Measurements from ENCODE around the gene CTRL.

The CTRL gene

DNA sequence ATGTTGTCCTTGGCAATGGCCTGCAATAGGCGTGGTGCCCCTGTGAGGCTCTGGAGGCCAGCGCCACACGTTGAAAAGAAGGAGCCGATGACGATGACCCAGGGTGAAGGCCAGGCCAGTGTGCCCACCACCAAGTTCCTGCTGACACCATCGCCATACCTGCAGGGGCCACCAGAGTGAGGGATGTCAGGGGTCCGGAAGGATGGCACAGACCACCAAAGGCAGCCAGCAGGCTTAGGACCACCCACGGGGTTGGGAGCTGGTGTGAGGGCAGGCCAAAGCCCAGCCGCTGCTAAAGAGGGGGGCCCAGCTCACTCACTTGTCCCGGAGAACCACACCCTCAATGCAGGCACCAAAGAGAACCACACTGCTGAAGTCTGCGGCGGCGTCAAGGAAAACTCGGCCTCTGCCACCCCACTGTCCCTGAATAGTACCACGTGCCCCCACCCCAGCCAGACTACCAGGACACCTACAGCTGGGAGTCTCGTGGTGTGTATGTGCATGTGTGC lies 18.7 kb upstream of the CTRL start:
- Histone ChIP-seq H3K36me3 (ENCODE audit: insufficient read depth, low read length) (peaks cover 43% of the 10 kb centered on the region), H3K4me1 (ENCODE audit: insufficient read depth, low read length) (no peaks in the 10 kb centered on the region), H3K9ac (ENCODE audit: low read depth, low read length) (no peak overlapping the region), H3K9me3 (ENCODE audit: control insufficient read depth, insufficient read depth, low read length) (no peaks in the 10 kb centered on the region)

- H3K36me3 ChIP-seq (ENCODE audit: insufficient read depth, low read length): peaks cover 38% of the 10 kb centered on the region
- H3K4me1 ChIP-seq (ENCODE audit: insufficient read depth, low read length): no peaks in the 10 kb centered on the region
- H3K9me3 ChIP-seq (ENCODE audit: control insufficient read depth, insufficient read depth, low read length): no peaks in the 10 kb centered on the region
- no peak overlapping the region for H3K9ac ChIP-seq (ENCODE audit: low read depth, low read length)
Measured at GRCh38 chr16:67949645-67950044, 18.0 kb upstream of the CTRL start.

DNA sequence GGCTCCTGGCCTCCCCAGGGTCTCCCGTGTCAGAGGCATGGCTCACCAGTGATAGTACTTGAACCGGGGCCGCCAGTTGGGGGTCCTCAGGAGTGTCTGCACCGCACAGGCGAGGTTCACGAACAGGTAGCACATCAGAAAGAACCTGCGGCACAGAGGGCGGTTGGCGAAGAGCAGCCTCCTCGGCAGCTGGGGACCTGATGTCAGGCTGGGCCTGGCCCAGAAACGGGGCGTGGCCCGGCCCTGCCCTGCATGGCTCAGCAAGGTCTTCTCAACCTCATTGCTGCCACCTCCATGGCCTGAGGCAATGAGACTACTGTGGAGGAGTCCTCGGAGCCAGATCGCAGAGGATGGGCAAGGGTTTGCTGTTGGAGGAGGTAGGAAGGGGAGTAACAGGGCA lies 16.4 kb upstream of the CTRL start:
- H3K4me1 ChIP-seq (ENCODE audit: insufficient read depth, low read length): no peaks in the 10 kb centered on the region
- no peaks in the 10 kb centered on the region for H3K9me3 ChIP-seq (ENCODE audit: control insufficient read depth, insufficient read depth, low read length)
- H3K9ac ChIP-seq (ENCODE audit: low read depth, low read length): no peak overlapping the region
- peaks cover 34% of the 10 kb centered on the region for H3K36me3 ChIP-seq (ENCODE audit: insufficient read depth, low read length)

- Histone ChIP-seq H3K9ac (ENCODE audit: low read depth, low read length) (no peak overlapping the region), H3K36me3 (ENCODE audit: insufficient read depth, low read length) (peaks cover 32% of the 10 kb centered on the region), H3K9me3 (ENCODE audit: control insufficient read depth, insufficient read depth, low read length) (no peaks in the 10 kb centered on the region), H3K4me1 (ENCODE audit: insufficient read depth, low read length) (no peaks in the 10 kb centered on the region)
Measured at GRCh38 chr16:67946966-67947558, 15.4 kb upstream of the CTRL start.

DNA sequence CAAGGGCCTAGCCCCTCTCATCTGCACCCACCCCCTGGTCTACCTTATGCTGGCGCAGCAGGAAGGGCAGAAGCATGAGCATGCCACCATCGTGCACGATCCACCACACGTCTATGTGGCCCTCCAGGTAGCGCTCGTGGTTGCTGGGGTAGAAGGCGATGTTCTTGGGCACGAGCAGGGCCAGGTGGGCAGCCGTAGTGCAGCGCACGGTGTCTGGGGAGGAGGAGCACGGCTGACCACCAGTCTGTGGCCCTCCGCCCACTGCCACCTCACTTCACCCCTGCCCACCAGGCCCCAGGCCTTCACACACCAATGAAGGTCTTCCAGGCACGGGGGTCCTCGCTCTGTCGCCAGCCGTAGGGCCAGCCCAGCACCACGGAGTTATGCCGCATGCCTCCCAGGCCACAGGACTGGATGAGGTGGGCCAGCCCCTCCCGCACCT lies 14.5 kb upstream of the CTRL start:
- H3K36me3 ChIP-seq (ENCODE audit: insufficient read depth, low read length): peaks cover 32% of the 10 kb centered on the region
- H3K9me3 ChIP-seq (ENCODE audit: control insufficient read depth, insufficient read depth, low read length): no peaks in the 10 kb centered on the region
- no peak overlapping the region for H3K9ac ChIP-seq (ENCODE audit: low read depth, low read length)
- H3K4me1 ChIP-seq (ENCODE audit: insufficient read depth, low read length): no peaks in the 10 kb centered on the region; the same call in 1 of the 2 replicates

DNA sequence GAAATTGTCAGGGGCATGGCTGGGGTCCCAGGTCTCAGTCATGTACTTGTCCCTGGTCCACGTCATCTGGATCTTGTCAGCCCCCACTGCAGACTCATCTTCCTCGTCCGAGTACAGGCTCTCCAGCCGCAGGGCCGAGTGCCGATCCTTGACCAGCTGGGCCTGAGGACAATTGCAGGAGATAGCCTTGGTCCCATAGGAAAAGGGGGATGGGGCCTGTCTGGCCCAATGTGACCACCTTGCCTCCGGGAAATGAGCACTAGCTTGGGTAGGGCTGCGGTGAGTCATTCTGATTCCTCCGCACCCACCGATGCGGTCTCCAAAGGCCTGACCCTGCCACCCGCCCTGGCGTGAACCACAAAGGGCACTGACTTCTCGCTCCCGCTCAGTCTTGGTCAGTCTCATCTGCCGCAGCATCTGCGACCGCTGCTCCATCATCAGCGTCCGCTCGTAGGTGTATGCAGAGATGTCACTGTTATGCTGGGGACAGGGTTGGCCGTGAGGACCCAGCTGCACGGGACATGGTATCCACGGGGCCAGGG lies 13.8 kb upstream of the CTRL start:
- H3K4me1 ChIP-seq (ENCODE audit: insufficient read depth, low read length): no peaks in the 10 kb centered on the region; the same call in 1 of the 2 replicates
- H3K36me3 ChIP-seq (ENCODE audit: insufficient read depth, low read length): peaks cover 29% of the 10 kb centered on the region
- H3K9ac ChIP-seq (ENCODE audit: low read depth, low read length): no peak overlapping the region
- H3K9me3 ChIP-seq (ENCODE audit: control insufficient read depth, insufficient read depth, low read length): no peaks in the 10 kb centered on the region

- Histone ChIP-seq H3K9me3 (ENCODE audit: control insufficient read depth, insufficient read depth, low read length) (no peaks in the 10 kb centered on the region), H3K36me3 (ENCODE audit: insufficient read depth, low read length) (peaks cover 26% of the 10 kb centered on the region), H3K4me1 (ENCODE audit: insufficient read depth, low read length) (no peaks in the 10 kb centered on the region; the same call in 1 of the 2 replicates), H3K9ac (ENCODE audit: low read depth, low read length) (no peak overlapping the region)
Measured at GRCh38 chr16:67944690-67945391, 13.2 kb upstream of the CTRL start.

DNA sequence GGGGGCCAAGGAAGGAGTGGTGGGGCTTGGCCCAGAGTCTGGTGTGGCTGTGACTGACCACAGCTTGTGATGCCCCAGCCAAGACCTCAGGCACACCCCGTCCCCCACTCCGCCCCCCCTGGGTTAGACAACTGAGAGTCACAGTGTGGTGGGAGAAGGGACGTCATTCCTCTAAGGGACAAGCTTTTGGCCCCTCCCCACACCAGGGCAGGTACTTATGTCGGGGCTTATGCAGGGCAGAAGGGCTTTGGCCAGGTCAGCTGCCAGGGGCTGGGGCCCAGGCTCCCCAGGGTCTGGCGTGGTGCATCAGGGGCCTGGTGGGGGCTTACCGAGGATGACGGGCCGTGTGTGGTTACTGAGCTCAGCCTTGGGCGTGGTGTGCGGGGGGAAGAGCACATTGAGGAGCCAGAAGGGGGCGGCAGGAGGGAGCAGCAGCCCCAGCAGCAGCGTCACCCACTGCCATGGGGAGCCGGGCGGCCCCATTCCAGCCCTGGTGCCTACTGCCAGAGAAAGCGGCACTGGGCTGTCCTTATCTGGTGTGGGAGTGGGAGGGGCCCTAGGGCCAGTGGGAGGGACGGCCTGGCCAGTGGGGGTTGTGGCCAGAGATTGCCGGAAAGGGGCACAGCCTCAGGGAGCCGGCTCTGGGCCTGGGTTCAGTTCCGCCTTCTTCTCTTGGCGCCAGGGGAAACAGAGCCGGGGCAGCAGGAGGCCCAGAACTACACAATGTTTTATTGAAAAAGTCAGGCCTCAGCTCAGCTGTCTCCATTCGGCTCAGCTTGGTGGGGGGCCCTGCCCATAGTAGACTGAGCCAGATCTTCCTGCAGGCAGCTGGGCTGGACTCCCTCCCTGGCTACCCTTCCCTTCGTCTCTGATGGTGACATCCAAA lies 12.2 kb upstream of the CTRL start, which contains the start of gene LCAT:
Gene LCAT (minus strand): TSS at position 502 of the 886 bp plus-strand sequence. CDS start 19 bp downstream, at position 483.
- H3K9me3 ChIP-seq (ENCODE audit: control insufficient read depth, insufficient read depth, low read length): no peaks in the 10 kb centered on the region
- no peaks in the 10 kb centered on the region; the same call in 1 of the 2 replicates for H3K4me1 ChIP-seq (ENCODE audit: insufficient read depth, low read length)
- H3K9ac ChIP-seq (ENCODE audit: low read depth, low read length): no peak within 1 kb of the TSS
- peaks cover 21% of the 10 kb centered on the region for H3K36me3 ChIP-seq (ENCODE audit: insufficient read depth, low read length)

DNA sequence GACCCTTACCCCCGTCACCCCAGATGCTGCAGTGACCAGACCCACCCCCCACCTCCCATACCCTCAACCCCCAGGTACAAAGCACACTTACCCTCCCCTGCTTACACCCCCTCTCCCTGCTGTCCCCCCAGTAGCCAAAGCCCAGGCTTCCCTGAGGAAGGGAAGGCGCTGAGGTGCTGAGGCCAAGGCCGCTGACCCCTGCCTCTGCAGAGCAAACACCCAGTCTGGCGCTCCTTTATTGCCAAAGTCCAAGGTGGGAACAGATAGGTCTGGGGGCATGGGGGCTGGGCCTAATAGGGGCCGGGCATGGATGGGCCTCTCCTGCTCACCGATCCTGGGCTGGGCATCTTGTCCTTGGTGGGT lies 11.6 kb upstream of the CTRL start:
- no peaks in the 10 kb centered on the region; the same call in 1 of the 2 replicates for H3K4me1 ChIP-seq (ENCODE audit: insufficient read depth, low read length)
- peaks cover 19% of the 10 kb centered on the region for H3K36me3 ChIP-seq (ENCODE audit: insufficient read depth, low read length)
- H3K9me3 ChIP-seq (ENCODE audit: control insufficient read depth, insufficient read depth, low read length): no peaks in the 10 kb centered on the region
- no peak overlapping the region for H3K9ac ChIP-seq (ENCODE audit: low read depth, low read length)

DNA sequence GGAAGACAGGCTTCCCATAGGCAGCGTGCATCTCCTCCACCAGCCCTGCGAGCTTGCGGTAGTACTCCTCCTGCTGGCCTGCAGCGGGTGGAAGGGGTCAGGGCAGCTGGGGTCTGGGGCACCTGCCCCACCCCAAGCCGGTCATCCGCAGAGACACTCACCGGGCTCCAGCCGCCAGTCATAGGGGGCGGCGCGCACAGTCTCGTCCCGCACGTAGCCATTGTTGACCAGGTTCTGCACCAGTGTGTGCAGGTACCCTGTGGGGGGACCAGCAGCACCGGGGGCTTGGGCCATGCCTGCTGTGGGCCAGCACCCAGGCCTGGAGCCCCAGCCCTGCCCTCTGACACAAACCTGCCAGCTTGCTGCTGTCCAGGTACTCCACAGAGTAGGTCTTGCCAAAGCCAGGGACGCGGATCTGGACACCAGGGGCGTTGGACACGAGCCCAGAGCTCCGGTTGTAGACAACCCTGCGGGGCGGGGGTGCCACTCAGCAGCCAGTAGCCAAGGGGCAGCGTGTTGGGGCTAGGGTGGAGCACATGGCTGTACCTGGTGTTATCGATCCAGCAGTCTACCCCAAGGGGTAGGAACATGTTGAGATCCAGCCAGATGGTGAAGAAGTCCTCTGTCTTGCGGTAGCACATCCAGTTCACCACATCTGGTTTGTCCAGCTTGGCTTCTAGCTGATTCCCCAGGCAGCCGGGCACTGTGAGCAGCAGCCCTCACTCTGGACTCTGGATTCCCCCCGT lies 11.0 kb upstream of the CTRL start:
- Histone ChIP-seq H3K9ac (ENCODE audit: low read depth, low read length) (no peak overlapping the region), H3K4me1 (ENCODE audit: insufficient read depth, low read length) (no peaks in the 10 kb centered on the region; the same call in 1 of the 2 replicates), H3K36me3 (ENCODE audit: insufficient read depth, low read length) (peaks cover 16% of the 10 kb centered on the region), H3K9me3 (ENCODE audit: control insufficient read depth, insufficient read depth, low read length) (no peaks in the 10 kb centered on the region)

DNA sequence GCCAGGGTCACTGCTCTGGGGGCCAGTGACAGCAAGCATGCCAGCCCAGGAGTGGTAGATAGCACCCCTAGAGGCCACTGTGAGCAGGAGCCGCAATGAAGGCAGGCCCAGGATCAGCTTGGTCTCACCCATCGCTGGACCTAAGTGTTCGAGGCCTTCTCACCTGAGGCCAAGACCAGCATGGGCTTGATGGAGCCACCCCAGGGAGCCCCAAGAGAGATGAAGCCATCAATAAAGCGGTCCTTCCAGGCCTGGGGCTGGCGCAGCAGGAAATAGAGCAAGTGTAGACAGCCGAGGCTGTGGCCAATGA lies 10.5 kb upstream of the CTRL start:
- Histone ChIP-seq H3K9me3 (ENCODE audit: control insufficient read depth, insufficient read depth, low read length) (no peaks in the 10 kb centered on the region), H3K36me3 (ENCODE audit: insufficient read depth, low read length) (peaks cover 12% of the 10 kb centered on the region), H3K9ac (ENCODE audit: low read depth, low read length) (no peak overlapping the region), H3K4me1 (ENCODE audit: insufficient read depth, low read length) (no peaks in the 10 kb centered on the region; the same call in 1 of the 2 replicates)

- H3K9ac ChIP-seq (ENCODE audit: low read depth, low read length): no peak overlapping the region
Measured at GRCh38 chr16:67941469-67942199, 10.0 kb upstream of the CTRL start.

GRCh38 chr16:67940446-67941089 lies 8.9 kb upstream of the CTRL start:
- Histone ChIP-seq H3K9me3 (ENCODE audit: control insufficient read depth, insufficient read depth, low read length) (no peaks in the 10 kb centered on the region), H3K9ac (ENCODE audit: low read depth, low read length) (no peak overlapping the region), H3K36me3 (ENCODE audit: insufficient read depth, low read length) (peaks cover 3% of the 10 kb centered on the region), H3K4me1 (ENCODE audit: insufficient read depth, low read length) (no peaks in the 10 kb centered on the region; the same call in 1 of the 2 replicates)

More at GRCh38 chr16:67941469-67942199, 10.0 kb upstream of the CTRL start:
- Histone ChIP-seq H3K4me1 (ENCODE audit: insufficient read depth, low read length) (no peaks in the 10 kb centered on the region; the same call in 1 of the 2 replicates), H3K9me3 (ENCODE audit: control insufficient read depth, insufficient read depth, low read length) (no peaks in the 10 kb centered on the region), H3K36me3 (ENCODE audit: insufficient read depth, low read length) (peaks cover 12% of the 10 kb centered on the region)

Data from ES-I3 (cell line).